Measurements from ENCODE around the gene NAA15.
A peak's percentile ranks its signal among the peaks of the same experiment; 100 is the strongest.
"Not testable (repeated sequence)": the region's sequence is repeated elsewhere in the genome, so short reads cannot be mapped to it uniquely, and the experiment has no call there.

NAA15 gene

DNA sequence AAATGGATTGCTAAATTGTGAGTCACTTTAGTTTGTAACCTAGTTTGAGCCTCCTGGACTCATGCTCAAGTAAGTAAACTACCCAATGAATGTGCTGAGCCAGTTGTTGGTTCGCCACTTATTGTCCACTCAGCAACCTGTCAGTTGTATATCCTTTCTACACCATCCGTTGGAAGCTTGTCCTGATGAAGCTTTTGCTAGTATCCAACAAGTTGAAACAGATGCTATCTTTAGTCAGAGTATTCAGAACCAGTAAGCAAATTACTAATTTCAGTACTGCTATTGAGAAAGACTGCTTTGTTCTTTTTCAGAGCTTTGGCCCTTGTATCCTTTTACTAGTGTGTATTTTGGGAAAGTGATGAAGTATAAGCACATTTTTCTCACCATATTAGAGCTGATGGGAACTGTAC is 4.3 kb upstream of the NAA15 start:
- no peak for DNase-seq (ENCODE audit: low read depth in 2 of 2, low spot score in 1 of 2)

DNA sequence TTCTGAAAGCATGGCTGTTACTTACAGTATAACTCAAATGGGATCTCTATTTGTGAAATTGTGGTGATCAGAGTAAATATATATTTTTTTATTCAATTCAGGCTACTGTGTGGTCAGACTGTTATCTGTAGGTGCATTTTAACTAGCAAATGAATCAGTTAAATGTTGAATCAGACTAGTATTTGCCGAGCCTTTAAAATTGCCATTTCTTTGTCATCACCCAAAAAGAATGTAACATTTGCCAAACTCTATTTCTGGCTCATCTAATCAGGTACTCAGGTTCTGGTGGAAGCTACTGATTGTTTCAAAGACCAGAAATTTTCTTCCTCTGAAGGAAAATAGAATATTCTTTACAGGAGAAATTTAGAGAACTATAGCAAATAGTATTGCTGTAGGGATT is 1.8 kb upstream of the NAA15 start:
- DNase-seq (ENCODE audit: low read depth in 2 of 2, low spot score in 1 of 2), result no peak

DNA sequence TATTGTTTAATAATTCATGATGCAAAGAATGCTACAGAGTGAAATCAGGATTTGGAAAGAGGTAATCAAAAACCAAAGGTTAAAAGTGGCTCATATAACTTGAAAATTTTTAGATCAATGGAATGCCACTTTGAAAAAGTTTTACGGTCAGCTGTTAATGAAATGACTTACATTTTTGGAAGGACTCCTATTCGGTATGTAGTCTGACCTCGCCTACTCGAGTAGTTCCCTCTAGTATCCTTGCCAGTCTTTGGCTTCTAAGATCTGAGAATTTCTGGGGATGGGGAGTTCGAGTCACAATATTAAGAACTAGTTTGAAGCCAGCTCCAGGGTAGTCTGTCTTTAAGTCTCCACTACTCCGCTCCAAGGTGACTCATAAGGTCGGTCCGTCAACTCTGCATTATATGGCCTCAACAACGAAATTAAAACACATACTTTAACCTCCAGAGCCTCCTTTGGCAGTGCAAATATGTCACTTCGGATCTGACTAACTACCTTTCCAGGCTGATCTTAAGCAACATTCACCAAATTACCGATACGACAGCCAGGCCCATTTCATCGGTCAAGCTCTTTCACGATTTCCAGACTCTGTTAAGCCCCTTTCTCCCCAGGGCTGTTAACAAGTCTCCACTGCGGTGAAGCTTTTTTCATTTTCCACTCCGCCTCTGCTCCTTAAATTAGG is 733 bp upstream of the NAA15 start:
- DNase-seq (ENCODE audit: low read depth in 2 of 2, low spot score in 1 of 2), result no peak

DNA sequence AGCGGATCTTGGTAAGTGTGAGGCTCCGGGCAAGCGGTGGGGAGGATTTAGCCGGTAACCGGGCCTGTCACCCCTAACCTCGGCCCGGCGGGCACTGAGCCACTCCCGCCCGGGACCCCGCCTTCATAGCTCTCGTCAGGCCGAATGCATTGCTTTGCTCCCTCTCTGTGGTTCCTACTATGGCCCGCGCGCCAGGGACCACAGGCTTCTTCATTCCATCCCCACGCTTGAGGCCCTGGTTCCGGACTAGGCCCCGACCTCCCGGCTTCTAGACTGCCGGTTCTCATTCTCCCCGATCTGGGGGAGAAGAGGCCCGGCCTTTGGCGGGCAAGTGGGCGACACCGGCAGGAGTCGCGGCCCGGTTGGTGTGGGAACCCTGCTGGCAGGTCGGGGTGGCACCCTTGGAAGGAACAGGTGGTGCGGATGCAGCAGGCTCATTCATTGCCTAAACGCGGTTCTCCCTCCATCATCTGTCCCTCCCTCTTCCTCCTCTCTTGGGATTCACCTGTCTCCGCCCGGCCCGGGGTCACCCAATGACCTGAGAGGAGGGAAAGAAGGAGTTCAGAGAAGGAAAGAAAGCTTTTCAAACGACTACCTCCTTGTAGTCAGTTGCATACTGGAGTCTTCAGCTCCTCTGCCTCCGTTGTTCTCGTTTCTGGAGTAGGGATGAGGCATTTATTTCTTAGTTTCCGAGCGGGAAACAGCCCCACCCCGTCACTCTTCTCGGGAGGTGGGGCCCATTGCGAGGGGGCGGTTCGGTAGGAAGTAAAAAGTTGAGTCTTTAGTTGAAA is 711 bp downstream of the NAA15 start, which contains the start of gene NDUFC1:
Gene NDUFC1 (minus strand): TSS at position 657 of the 791 bp plus-strand sequence. CDS start 6,679 bp downstream, outside the sequence.
- peak; percentile 20 to 31 for DNase-seq (ENCODE audit: low read depth in 2 of 2, low spot score in 1 of 2)

DNA sequence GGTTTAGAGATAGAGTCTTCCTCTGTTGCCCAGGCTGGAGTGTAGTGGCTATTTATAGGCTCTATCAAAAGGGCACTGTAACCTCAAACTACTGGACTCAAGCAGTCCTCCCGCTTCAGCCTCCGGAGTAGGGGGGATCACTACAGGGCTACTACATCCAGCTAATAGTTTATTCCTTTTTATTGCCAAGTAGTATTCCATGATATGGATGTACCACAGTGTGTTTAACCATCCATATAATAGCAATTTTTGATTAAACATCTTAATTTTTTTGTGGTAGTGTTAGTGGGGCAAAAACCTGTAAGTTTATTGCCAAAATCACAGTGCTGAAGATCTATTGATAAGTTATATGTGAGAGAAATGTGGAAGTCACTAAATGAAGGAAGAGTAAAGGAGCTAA is 3.6 kb downstream of the NAA15 start:
- DNase-seq (ENCODE audit: low read depth in 2 of 2, low spot score in 1 of 2), result no peak

DNA sequence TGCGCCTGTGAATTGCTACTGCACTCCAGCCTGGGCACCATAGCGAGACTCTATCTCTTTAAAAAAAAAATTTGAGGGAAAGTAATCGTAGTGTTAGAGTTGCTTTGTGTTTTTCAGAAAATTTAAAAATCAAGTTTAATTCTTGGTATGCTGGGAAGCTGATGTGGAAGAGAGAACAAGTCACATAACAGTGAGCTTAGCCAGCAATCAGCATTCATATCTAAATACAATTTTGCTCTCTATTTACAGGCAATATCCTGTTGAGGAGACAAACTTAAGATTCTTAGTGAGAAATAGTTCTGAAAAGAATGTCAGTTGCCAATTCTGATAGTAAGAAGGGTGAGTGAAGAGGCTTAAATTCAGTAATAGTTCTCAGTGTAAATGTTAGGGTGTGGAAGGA is 10.6 kb downstream of the NAA15 start:
- no peak for DNase-seq (ENCODE audit: low read depth in 2 of 2, low spot score in 1 of 2)

DNA sequence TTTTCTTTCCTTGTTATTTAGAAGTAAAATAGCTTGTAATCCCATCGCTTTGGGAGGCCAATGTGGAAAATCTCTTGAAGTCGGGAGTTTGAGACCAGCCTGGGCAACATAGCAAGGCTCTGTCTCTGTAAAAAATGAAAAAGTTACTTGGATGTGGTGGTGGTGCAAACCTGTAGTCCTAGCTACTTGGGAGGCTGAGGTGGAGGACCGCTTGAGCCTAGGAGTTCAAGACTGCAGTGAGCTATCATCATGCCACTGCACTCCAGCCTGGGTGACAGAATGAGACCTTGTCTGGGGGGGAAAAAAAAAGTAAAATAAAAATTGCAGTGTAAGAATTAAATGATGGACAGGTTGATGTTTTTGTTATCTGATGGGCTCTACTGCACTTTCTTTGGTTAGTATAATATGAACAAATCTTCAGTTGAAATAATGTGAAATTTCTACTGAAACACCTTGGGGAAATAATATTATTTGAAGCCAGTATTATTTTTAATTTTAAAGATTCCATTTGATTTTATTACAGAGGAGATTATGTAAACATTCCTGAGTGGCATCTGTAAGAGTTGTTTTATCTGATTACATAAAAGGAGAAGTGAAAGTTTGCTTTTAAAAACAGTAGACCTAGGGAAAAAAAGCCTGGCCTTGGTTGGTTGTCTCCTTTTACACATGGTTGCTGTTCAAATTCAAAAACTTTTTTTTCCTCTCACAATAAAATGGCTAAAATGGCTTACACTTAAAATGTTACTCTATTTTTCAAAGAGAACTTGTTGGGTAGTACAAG is 11.4 kb downstream of the NAA15 start:
- DNase-seq (ENCODE audit: low read depth in 2 of 2, low spot score in 1 of 2), result no peak

DNA sequence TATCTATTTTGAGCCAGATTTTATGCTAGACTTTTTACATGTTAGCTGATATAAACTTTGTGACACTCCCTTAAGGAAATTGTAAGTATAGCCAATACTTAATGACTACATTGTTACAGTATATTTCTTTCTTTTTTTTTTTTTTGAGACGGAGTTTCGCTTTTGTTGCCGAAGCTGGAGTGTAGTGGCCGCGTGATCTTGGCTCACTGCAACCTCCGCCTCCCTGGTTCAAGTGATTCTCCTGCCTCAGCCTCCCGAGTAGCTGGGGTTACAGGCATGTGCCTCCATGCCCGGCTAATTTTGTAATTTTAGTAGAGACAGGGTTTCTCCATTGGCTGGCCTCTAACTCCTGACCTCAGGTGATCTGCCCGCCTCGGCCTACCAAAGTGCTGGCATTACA is 12.1 kb downstream of the NAA15 start:
- not testable (repeated sequence) for DNase-seq (ENCODE audit: low read depth in 2 of 2, low spot score in 1 of 2)

DNA sequence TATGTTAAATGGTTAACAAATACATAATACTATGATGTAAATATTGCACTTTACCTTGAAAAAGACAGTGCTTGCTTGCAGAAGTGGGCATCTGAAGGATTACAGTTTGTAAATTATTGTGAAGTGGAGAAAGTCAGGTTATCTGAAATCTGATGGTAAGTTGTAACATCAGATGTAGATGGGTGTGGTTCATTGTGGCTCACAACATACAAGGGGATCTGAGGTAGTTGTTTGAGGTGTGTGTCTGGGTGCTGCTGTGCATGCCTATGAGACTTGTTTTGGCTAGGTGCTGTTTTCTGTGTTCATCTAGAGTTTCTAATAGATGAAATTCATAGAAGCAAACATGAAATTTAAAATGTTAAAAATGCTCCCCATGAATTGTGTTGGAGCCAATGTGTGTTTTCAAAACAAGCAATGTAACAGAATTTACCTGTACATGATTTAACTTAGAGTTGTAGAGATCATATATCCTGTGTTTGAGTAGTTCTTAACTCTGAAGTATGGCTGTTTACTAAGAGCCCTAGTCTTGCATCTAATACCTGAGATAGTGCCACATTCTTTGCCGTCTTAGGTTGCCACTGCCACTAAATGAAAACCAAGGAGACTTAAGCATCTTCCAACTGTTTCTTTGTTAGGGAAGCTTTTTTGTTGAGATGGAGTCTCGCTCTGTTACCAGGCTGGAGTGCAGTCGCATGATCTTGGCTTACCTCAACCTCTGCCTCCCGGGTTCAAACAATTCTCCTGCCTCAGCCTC is 12.9 kb downstream of the NAA15 start:
- DNase-seq (ENCODE audit: low read depth in 2 of 2, low spot score in 1 of 2), result no peak

DNA sequence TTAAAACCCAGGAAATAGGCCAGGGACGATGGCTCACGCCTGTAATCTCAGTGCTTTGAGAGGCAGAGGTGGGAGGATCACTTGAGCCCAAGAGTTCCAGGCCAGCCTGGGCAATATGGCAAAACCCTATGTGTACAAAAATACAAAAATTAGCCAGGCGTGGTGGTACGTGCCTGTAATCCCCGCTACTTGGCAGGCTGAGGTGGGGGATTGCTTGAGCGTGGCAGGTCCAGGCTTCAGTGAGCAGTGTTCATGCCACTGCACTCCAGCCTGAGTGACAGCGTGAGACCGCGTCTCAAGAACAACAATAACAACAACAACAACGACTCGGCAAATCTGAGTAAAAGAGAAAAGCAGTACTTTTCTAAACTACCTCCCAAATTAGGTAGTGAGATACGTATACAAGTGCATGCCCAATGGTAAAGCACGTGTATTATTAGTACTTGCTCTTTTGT is 13.9 kb downstream of the NAA15 start:
- no peak for DNase-seq (ENCODE audit: low read depth in 2 of 2, low spot score in 1 of 2)

DNA sequence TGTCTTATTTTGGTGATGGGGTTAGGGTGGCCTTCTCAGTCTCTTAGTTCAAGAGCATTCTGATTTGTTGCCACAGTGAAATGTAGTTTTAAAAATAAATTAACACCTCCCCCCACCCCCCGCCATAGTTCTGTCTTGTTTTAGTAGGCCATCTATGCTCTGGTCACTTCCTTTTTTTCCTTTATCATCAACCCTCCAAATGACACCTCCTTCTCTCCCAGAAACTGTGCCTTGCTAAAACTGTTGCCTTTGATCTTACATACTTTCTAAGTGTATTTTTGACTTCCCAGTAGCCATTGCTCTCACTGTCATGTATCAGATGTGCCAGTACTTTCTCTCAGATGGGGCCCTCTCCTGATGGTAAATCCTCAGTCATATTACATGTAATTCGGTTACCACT is 15.4 kb downstream of the NAA15 start:
- no peak for DNase-seq (ENCODE audit: low read depth in 2 of 2, low spot score in 1 of 2)

DNA sequence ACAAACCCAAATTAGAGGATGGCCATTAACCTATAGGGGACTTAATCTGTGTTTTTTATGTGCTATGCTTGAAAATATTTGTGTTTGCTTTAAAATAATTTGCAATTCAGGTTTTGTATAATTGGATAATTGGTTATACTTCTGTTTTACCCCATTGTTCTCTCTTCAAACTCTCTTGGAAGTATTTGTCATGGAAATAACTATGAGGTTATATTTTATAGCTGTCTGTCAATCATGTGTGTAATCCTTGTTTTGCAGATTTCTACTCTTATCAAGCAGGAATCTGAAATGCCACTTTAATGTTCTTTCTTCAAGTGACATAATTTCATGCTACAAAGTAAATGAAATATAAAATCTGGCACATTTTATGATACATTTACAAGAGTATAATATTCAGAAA is 16.3 kb downstream of the NAA15 start:
- DNase-seq (ENCODE audit: low read depth in 2 of 2, low spot score in 1 of 2), result no peak

DNA sequence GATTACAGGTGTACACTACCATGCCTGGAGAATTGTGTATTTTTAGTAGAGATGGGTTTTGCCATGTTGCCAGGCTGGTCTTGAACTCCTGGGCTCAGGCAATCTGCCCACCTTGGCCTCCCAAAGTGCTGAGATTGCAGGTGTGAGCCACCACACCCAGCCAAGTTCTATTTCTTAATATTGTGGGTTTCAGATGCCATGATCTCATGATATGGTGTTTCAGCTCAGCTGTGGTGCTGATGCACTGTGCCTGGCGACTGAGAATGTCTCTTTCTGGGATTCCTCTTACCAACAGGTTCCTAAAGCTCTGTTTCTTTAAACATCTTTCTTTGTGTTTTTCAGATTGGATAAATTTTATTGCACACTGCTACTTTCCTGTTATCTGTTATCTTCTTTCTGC is 18.3 kb downstream of the NAA15 start:
- no peak for DNase-seq (ENCODE audit: low read depth in 2 of 2, low spot score in 1 of 2)

DNA sequence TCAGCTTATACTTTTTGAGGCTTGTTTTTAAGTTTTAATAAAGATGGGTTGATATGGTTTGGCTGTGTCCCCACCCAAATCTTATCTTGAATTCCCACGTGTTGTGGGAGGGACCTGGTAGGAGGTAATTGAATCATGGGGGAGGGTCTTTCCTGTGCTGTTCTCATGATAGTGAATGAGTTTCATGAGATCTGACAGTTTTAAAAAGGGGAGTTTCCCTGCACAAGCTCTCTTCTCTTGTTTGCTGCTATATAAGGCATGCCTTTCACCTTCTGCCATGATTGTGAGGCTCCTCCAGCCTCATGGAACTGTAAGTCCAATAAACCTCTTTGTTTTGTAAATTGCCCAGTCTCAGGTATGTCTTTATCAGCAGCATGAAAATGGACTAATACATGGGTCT is 20.8 kb downstream of the NAA15 start:
- not testable (repeated sequence) for DNase-seq (ENCODE audit: low read depth in 2 of 2, low spot score in 1 of 2)

DNA sequence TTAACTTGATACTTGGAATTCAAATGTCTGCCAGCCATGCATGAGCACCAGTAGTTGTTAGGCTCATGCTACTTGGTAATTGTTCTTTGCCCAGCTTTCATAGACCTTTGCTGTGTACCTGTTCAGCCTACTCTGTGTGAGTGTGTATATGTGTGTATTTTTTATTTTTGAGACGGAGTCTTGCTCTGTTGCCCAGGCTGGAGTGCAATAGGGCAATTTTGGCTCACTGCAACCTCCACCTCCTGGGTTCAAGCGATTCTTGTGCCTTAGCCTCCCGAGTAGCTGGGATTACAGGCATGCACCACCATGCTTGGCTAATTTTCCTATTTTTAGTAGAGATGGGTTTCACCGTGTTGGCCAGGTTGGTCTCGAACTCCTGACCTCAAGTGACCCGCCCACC is 21.2 kb downstream of the NAA15 start:
- not testable (repeated sequence) for DNase-seq (ENCODE audit: low read depth in 2 of 2, low spot score in 1 of 2)

DNA sequence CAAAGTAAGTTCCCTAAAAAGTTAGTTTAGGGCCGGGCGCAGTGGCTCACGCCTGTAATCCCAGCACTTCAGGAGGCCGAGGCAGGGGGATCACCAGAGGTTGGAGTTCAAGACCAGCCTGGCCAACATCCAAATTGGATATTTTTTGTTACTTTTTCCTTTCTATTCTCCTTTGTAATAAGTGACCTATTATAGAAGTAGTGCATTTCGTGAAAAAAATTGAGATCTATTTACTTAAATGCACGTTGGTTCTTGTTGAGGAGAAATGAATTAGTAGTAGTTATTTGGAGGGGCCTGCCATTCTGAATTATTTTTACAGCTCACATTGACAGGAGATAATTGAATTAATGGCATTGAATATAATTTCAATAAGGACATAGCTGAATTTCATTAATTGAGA is 23.3 kb downstream of the NAA15 start:
- no peak for DNase-seq (ENCODE audit: low read depth in 2 of 2, low spot score in 1 of 2)

DNA sequence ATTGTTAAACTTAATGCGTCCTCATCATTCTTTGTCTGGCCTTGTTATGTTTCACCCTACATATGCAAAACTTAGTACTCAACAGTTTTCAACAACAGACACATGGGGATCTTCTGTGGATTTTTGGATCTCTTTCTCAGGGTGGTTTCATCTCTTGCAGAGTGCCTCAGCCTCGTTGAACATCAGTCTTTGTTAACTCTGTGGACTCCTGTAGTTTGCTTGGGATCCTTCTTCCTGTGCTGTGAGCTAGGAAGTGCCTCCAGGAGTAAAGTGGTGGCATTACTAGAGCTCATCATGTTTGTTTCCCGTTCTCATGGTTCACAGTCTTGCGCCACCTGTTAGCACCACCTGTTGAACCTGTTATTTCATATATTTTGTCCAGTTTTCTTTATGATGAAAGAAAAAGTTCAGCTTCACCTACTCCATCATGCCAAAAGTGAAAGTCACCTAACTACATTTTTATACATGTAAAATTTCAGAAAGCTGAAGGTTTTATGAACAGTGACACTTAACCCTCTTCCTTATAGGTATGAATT is 28.4 kb downstream of the NAA15 start:
- no peak for DNase-seq (ENCODE audit: low read depth in 2 of 2, low spot score in 1 of 2)

DNA sequence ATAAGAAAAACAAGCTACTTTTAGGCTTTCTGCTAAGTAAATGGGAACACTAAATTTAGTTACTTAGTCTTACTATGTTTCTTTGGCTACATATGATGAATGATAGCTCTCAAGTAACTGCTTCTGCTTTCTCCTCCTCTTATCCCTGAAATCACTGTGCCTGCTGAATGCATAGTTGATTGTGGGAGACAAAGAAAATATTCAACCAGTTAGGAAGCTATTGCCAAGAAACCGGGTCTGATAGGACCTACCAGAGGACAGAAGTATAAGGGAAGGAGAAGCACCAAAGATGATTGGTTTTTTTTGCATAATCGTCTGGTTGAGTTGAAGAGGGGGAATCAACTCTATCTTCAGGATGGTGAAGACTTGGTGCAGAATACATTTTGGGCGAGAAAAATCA is 29.0 kb downstream of the NAA15 start:
- no peak for DNase-seq (ENCODE audit: low read depth in 2 of 2, low spot score in 1 of 2)

DNA sequence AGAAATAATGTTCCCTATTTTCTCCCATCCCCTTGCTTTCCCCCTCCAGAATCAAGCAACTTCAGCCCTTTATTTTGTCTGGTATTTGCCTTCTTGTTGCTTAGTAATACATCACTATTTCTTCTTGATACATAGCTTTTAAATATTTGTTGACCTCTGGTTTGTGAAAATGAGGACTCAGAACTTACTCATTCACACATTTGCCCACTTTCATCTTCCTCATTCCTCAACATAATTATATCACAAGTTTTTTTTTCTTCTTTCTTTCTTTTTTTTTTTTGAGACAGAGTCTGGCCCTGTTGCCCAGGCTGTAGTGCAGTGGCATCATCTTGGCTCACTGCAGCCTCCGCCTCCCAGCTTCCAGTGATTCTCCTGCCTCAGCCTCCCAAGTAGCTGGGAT is 29.9 kb downstream of the NAA15 start:
- DNase-seq (ENCODE audit: low read depth in 2 of 2, low spot score in 1 of 2), result no peak

DNA sequence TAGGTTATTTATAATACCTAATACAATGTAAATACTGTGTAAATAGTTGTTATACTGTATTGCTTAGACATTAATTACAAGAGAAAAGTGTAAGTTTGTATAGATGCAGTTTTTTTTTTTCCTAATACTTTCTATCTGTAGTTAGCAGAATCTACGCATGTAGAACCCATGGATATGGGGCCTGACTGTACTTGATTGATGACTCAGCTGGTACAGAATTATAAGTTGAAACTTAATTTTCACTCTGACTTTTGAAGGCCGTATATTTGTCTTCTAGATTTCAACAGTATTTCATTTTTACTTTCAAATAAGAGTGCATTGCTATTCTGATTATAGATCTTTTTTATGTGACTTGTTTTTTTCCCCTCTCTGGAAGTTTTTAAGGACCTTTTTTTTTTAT is 31.7 kb downstream of the NAA15 start:
- DNase-seq (ENCODE audit: low read depth in 2 of 2, low spot score in 1 of 2), result no peak

DNA sequence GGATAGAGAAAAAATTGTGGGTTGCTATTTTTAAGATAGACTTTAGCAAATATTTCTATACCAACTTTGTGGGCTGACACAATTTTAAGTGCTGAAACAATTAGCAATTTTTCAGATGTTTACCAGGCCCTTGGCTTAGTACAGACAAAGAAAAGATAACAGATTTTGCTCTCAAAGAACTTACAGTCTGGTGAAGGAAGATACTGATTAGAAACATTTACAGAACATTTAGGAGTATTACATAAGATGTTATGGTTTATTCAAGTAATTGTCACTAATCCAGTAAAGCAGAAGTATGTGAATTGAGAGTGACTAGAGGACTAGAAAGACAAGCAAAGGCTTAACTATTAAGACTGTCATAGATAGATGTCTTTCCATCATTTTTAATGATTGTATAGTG is 36.3 kb downstream of the NAA15 start:
- DNase-seq (ENCODE audit: low read depth in 2 of 2, low spot score in 1 of 2), result no peak
